K562 (cell line): ENCODE results near the gene ATP13A1. TPM values are rescaled to one million over a fixed set of nuclear protein-coding genes. Genes with fewer than 3 reads are reported as not detected.

Experiments
- BACH1 ChIP-seq: fragments of 200-800 bp; sonication (Bioruptor generic); IDR thresholded peaks from 2 replicates; pipeline ENCODE4 v1.6.1; 2016; ENCODE audit warnings: missing genetic modification characterization, missing compliant biosample characterization
- CCAR2 ChIP-seq: fragments of 200-400 bp; formaldehyde crosslinking; IDR thresholded peaks from 2 replicates; pipeline ENCODE4 v1.6.1; 2017; ENCODE audit warnings: mild to moderate bottlenecking, low read depth, low read length
- CSDE1 ChIP-seq, 2 experiments: fragments of 450-650 bp; IDR thresholded peaks; 2 replicates each; pipeline ENCODE4 v1.6.1; 2016; ENCODE audit warnings: mild to moderate bottlenecking in 1 of 2
- DLX4 ChIP-seq: fragments of 250-450 bp; sonication (Bioruptor Pico); IDR thresholded peaks from 2 replicates; pipeline ENCODE4 v1.6.1; 2021; ENCODE audit warnings: mild to moderate bottlenecking
- DNMT1 ChIP-seq: fragments of 450-650 bp; IDR thresholded peaks from 2 replicates; pipeline ENCODE4 v1.6.1; 2016; ENCODE audit warnings: antibody characterized with exemption, mild to moderate bottlenecking
- EZH2 ChIP-seq: IDR thresholded peaks from 2 replicates; pipeline ENCODE4 v1.6.1; 2012; ENCODE audit warnings: low read depth, mild to moderate bottlenecking, inconsistent platforms, low read length, borderline replicate concordance
- GATA2 ChIP-seq: sonication (generic); formaldehyde crosslinking; IDR thresholded peaks from 2 replicates; pipeline ENCODE4 v1.4.0; 2020; ENCODE audit warnings: mild to moderate bottlenecking, missing genetic modification reagents
- KDM2B ChIP-seq: fragments of 250-450 bp; sonication (Bioruptor Pico); IDR thresholded peaks from 2 replicates; pipeline ENCODE4 v1.8.0; 2021; ENCODE audit warnings: mild to moderate bottlenecking, moderate library complexity
- KLF6 ChIP-seq: fragments of 250-450 bp; sonication (Bioruptor Pico); IDR thresholded peaks from 2 replicates; pipeline ENCODE4 v1.4.0; 2020; ENCODE audit warnings: mild to moderate bottlenecking, moderate library complexity, borderline replicate concordance
- NCOA4 ChIP-seq: fragments of 450-650 bp; IDR thresholded peaks from 2 replicates; pipeline ENCODE4 v1.6.1; 2018; ENCODE audit warnings: mild to moderate bottlenecking; ENCODE audit not compliant: partially characterized antibody
- NR2F6 ChIP-seq: fragments of 450-650 bp; formaldehyde crosslinking; IDR thresholded peaks from 2 replicates; pipeline ENCODE4 v1.4.0; 2020; ENCODE audit warnings: mild to moderate bottlenecking
- PHB2 ChIP-seq: fragments of 450-650 bp; IDR thresholded peaks from 2 replicates; pipeline ENCODE4 v1.6.1; 2017; ENCODE audit warnings: low read depth
- PTBP1 ChIP-seq: fragments of 200-400 bp; formaldehyde crosslinking; IDR thresholded peaks from 2 replicates; pipeline ENCODE4 v1.6.1; 2017; ENCODE audit warnings: low read depth, low read length
- SRSF9 ChIP-seq: fragments of 200-400 bp; formaldehyde crosslinking; IDR thresholded peaks from 2 replicates; pipeline ENCODE4 v1.6.1; 2017; ENCODE audit warnings: low read depth, low read length, borderline replicate concordance
- ZNF507 ChIP-seq: conservative IDR thresholded peaks from 2 replicates; pipeline ENCODE4 v1.6.1; 2017; ENCODE audit warnings: missing genetic modification characterization, missing compliant biosample characterization
- ZNF695 ChIP-seq: fragments of 450-650 bp; formaldehyde crosslinking; IDR thresholded peaks from 2 replicates; pipeline ENCODE4 v1.4.0; 2020; ENCODE audit warnings: mild to moderate bottlenecking, moderate library complexity
- ZNF76 ChIP-seq: fragments of 250-450 bp; sonication (Bioruptor Pico); IDR thresholded peaks from 2 replicates; pipeline ENCODE4 v1.4.0; 2020; ENCODE audit warnings: mild to moderate bottlenecking, moderate library complexity, borderline replicate concordance
- ZNF79 ChIP-seq: fragments of 250-450 bp; sonication (Bioruptor Pico); IDR thresholded peaks from 2 replicates; pipeline ENCODE4 v1.4.0; 2020; ENCODE audit warnings: low read depth, mild to moderate bottlenecking, moderate library complexity
- polyA plus RNA-seq, 8 experiments: library from polyadenylated mRNA; depleted of rRNA in 4 of 8; stranded (reverse) in 5 of 8; unstranded in 3 of 8; fragments of >200 nt; fragmentation: Nextera tagmentation in 2 of 8; fragmentation: Illumina TruSeq in 1 of 8; extraction: Ambion mirVana in 2 of 8; extraction: Trizol in 1 of 8; gene quantifications; 2 replicates each; pipeline versions ENCODE4 v1.2.1 to v1.2.3, GENCODE V29; 2011 to 2014; ENCODE audit warnings: inconsistent platforms in 1 of 8, missing spikeins in 1 of 8
- total RNA-seq, 7 experiments: library from RNA; depleted of rRNA in 6 of 7; stranded (reverse); fragments of >200 nt in 6 of 7; fragmentation: Illumina TruSeq in 2 of 7; extraction: Trizol in 2 of 7; gene quantifications; 2 replicates each; pipeline versions ENCODE4 v1.2.1 to v1.2.3, GENCODE V29; 2011 to 2021; ENCODE audit warnings: low replicate concordance in 1 of 7
- TF ChIP-seq, protein P1 (sequence below): fragments of 450-650 bp; IDR thresholded peaks from 2 replicates; pipeline ENCODE4 v1.6.1; 2016
- TF ChIP-seq, protein P2 (sequence below): sonication (generic); formaldehyde crosslinking; IDR thresholded peaks from 2 replicates; pipeline ENCODE4 v1.8.0; 2023; ENCODE audit warnings: missing genetic modification reagents, mild to moderate bottlenecking, borderline replicate concordance
- TF ChIP-seq, protein P3 (sequence below): sonication (generic); formaldehyde crosslinking; IDR thresholded peaks from 2 replicates; pipeline ENCODE4 v1.4.0; 2020; ENCODE audit warnings: mild to moderate bottlenecking, missing genetic modification reagents

The ATP13A1 gene
- total and polyA plus RNA-seq, 9 of the 15 experiments (the other 6 are each of a cell fraction or from before 2014, with no cell fraction given): 0.90 to 83.8 (median 23.1) TPM

DNA sequence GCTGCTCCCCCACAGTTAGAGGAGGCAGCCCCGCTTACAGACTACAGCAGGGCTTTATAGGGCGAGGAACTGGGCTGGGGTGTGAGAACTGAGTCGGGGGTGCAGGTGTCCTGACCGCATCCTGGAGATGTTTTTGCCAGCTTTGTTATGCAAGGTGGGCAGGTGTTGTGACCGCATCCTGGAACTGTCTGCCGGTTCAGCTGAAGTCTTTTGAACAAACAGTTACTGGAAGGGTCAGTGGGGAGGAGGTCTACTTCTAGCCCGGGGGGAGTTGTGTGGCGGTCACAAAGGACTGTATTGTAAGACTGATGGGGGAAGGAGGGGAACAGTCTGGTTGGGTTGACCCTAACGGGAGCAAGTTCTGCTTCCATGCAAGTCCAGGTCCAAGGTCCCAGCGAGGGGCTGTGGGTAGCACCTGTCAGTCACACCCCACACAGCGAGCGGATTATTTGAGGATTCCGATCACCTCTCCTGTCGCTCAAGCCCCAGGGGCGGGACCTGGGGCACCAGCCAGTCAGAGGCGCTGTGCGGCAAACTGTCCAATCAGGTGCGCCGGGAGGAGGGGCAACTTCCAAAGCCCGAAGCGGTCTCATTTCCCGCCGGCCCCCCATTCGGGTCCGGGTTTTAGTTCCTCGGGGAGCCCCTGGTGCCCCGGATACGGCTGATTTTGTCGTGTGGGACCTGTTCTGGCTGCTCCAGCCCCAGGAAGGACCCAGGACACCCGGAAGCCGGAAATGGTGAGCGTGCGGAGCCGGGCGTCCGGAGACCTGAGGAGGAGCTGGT is 4.9 kb upstream of the ATP13A1 start, which contains the start of gene ZNF101 (continued):
- TF ChIP-seq CSDE1 (IDR thresholded peaks at IDR 0.05): no peak
- TF ChIP-seq ZNF507 (tag): no peak
- TF ChIP-seq DLX4 (CRISPR knock-in tag): no peak
- TF ChIP-seq, protein P1, sequence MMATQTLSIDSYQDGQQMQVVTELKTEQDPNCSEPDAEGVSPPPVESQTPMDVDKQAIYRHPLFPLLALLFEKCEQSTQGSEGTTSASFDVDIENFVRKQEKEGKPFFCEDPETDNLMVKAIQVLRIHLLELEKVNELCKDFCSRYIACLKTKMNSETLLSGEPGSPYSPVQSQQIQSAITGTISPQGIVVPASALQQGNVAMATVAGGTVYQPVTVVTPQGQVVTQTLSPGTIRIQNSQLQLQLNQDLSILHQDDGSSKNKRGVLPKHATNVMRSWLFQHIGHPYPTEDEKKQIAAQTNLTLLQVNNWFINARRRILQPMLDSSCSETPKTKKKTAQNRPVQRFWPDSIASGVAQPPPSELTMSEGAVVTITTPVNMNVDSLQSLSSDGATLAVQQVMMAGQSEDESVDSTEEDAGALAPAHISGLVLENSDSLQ: peak; percentile 99
- TF ChIP-seq, protein P2, sequence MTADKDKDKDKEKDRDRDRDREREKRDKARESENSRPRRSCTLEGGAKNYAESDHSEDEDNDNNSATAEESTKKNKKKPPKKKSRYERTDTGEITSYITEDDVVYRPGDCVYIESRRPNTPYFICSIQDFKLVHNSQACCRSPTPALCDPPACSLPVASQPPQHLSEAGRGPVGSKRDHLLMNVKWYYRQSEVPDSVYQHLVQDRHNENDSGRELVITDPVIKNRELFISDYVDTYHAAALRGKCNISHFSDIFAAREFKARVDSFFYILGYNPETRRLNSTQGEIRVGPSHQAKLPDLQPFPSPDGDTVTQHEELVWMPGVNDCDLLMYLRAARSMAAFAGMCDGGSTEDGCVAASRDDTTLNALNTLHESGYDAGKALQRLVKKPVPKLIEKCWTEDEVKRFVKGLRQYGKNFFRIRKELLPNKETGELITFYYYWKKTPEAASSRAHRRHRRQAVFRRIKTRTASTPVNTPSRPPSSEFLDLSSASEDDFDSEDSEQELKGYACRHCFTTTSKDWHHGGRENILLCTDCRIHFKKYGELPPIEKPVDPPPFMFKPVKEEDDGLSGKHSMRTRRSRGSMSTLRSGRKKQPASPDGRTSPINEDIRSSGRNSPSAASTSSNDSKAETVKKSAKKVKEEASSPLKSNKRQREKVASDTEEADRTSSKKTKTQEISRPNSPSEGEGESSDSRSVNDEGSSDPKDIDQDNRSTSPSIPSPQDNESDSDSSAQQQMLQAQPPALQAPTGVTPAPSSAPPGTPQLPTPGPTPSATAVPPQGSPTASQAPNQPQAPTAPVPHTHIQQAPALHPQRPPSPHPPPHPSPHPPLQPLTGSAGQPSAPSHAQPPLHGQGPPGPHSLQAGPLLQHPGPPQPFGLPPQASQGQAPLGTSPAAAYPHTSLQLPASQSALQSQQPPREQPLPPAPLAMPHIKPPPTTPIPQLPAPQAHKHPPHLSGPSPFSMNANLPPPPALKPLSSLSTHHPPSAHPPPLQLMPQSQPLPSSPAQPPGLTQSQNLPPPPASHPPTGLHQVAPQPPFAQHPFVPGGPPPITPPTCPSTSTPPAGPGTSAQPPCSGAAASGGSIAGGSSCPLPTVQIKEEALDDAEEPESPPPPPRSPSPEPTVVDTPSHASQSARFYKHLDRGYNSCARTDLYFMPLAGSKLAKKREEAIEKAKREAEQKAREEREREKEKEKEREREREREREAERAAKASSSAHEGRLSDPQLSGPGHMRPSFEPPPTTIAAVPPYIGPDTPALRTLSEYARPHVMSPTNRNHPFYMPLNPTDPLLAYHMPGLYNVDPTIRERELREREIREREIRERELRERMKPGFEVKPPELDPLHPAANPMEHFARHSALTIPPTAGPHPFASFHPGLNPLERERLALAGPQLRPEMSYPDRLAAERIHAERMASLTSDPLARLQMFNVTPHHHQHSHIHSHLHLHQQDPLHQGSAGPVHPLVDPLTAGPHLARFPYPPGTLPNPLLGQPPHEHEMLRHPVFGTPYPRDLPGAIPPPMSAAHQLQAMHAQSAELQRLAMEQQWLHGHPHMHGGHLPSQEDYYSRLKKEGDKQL (CRISPR knock-in tag): no peak
- TF ChIP-seq NCOA4: no peak
- TF ChIP-seq, protein P3, sequence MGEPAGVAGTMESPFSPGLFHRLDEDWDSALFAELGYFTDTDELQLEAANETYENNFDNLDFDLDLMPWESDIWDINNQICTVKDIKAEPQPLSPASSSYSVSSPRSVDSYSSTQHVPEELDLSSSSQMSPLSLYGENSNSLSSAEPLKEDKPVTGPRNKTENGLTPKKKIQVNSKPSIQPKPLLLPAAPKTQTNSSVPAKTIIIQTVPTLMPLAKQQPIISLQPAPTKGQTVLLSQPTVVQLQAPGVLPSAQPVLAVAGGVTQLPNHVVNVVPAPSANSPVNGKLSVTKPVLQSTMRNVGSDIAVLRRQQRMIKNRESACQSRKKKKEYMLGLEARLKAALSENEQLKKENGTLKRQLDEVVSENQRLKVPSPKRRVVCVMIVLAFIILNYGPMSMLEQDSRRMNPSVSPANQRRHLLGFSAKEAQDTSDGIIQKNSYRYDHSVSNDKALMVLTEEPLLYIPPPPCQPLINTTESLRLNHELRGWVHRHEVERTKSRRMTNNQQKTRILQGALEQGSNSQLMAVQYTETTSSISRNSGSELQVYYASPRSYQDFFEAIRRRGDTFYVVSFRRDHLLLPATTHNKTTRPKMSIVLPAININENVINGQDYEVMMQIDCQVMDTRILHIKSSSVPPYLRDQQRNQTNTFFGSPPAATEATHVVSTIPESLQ: no peak
- TF ChIP-seq KLF6 (CRISPR knock-in tag): no peak
- no peak for TF ChIP-seq KDM2B (CRISPR knock-in tag)
- no peak for TF ChIP-seq PHB2
- TF ChIP-seq PTBP1: no peak
- no peak for TF ChIP-seq ZNF76 (CRISPR knock-in tag)
- no peak for TF ChIP-seq DNMT1
- no peak for TF ChIP-seq ZNF79
- no peak for TF ChIP-seq BACH1 (tag)
- no peak for TF ChIP-seq ZNF695 (CRISPR knock-in tag)
- no peak for TF ChIP-seq CCAR2
- TF ChIP-seq SRSF9: no peak
- no peak for TF ChIP-seq EZH2
- TF ChIP-seq NR2F6 (CRISPR knock-in tag): no peak
- TF ChIP-seq GATA2 (CRISPR knock-in tag): no peak
